Transverse colon (tissue), 4 donors: Measurements from ENCODE around the gene ONECUT2. TPM values are rescaled to one million over a fixed set of nuclear protein-coding genes. Genes with fewer than 3 reads are reported as not detected.

Experiments
- DNase-seq: peaks from one replicate; pipeline ENCODE4 v3.0.0-alpha.2; 2019
- H3K27ac ChIP-seq, 4 donors: fragments of 200-600 bp; sonication (generic); 2 replicates each; pipeline ENCODE4 v1.5.1; 2016 to 2018; ENCODE audit warnings: inconsistent platforms in 4 of 4
- H3K27me3 ChIP-seq: fragments of 200-600 bp; sonication (generic); 2 replicates; pipeline ENCODE4 v1.5.1; 2017; ENCODE audit warnings: inconsistent platforms
- H3K36me3 ChIP-seq, 4 donors: fragments of 200-600 bp; sonication (generic); 2 replicates each; pipeline ENCODE4 v1.5.1; 2017 to 2019; ENCODE audit warnings: inconsistent platforms in 4 of 4
- H3K4me1 ChIP-seq, 4 donors: fragments of 200-600 bp; sonication (generic); 2 replicates each; pipeline ENCODE4 v1.5.1; 2017 to 2020; ENCODE audit warnings: inconsistent platforms in 4 of 4
- H3K4me3 ChIP-seq, 4 donors: fragments of 200-600 bp; sonication (generic); 1 replicate in 1 of 4; 2 replicates in 3 of 4; pipeline versions ENCODE4 v1.5.1 to v1.6.1; 2017 to 2019; ENCODE audit warnings: inconsistent platforms in 4 of 4
- H3K9me3 ChIP-seq, 2 donors: fragments of 200-600 bp; sonication (generic); 2 replicates each; pipeline ENCODE4 v1.5.1; 2017 to 2019; ENCODE audit warnings: inconsistent platforms in 2 of 2
- CTCF ChIP-seq, 5 experiments: fragments of 200-600 bp in 3 of 5; fragments of 450-650 bp in 2 of 5; sonication (generic) in 3 of 5; IDR thresholded peaks; 1 replicate in 2 of 5; 2 replicates in 3 of 5; pipeline ENCODE4 v1.5.1; 2016 to 2017; ENCODE audit warnings: antibody characterized with exemption in 5 of 5, inconsistent platforms in 3 of 5, mild to moderate bottlenecking in 2 of 5, moderate library complexity in 1 of 5
- EP300 ChIP-seq: sonication (generic); formaldehyde crosslinking; IDR thresholded peaks from one replicate; pipeline ENCODE4 v1.6.1; 2017; ENCODE audit warnings: antibody characterized with exemption, low read depth
- POLR2A ChIP-seq: fragments of 450-650 bp; IDR thresholded peaks from one replicate; pipeline ENCODE4 v1.6.1; 2016; ENCODE audit warnings: antibody characterized with exemption, mild to moderate bottlenecking, moderate library complexity
- POLR2AphosphoS5 ChIP-seq, 3 donors: sonication (generic); formaldehyde crosslinking; IDR thresholded peaks; one replicate each; pipeline ENCODE4 v1.6.1; 2016; ENCODE audit warnings: antibody characterized with exemption in 3 of 3
- WGBS, 2 donors: methylation state at CpG; one replicate each; pipeline ENCODE4 v1.1.5; 2018; ENCODE audit warnings: low coverage in 1 of 2; 5-methylcytosine and 5-hydroxymethylcytosine counted together
- in situ Hi-C, 4 donors: fragments of 200-750 bp; cut with MboI; loops; one replicate each; pipeline versions ENCODE4 v1.15.0 to v1.15.1; 2017; ENCODE audit warnings: low sequenced_read_pairs in 3 of 4, low pct_ligation_motif_present in 1 of 4, low pct_unique_long_range_greater_than_20kb in 1 of 4
- intact Hi-C: fragments of 100-400 bp; cut with DNase I; formaldehyde crosslinking; loops from one replicate; pipeline ENCODE4 v1.15.1; 2023; ENCODE audit warnings: low total_unique reads
- total RNA-seq, 4 donors: library from RNA; depleted of rRNA; stranded (reverse); fragments of >200 nt; gene quantifications; one replicate each; pipeline ENCODE4 v1.1.0, GENCODE V29; 2016

ONECUT2 gene
- total RNA-seq, 4 donors from 2014 or later = 0.14 to 0.48 TPM; not detected in 2

GRCh38 chr18:57430079-57431001 is 4.8 kb upstream of the ONECUT2 start:
- H3K4me3 ChIP-seq = peak overlapping the region in 1 of 4 donors; percentile 7
- TF ChIP-seq POLR2A (no peak), CTCF (IDR thresholded peaks at IDR 0.05) (no peak), POLR2AphosphoS5 (IDR thresholded peaks at IDR 0.05) (no peak), EP300 (no peak)
- no peak for DNase-seq
- H3K4me1 ChIP-seq = peaks cover 0 to 32% (median 28%) of the 10 kb centered on the region in 4 donors
- intact Hi-C loops = no loop called here
- in situ Hi-C loops = no loop called here
- H3K27ac ChIP-seq = no peak overlapping the region
- WGBS, 2 donors = 11 to 12% methylated on average over 13 to 33 of the region's 34 CpGs
- H3K36me3 ChIP-seq = no peaks in the 10 kb centered on the region
- H3K27me3 ChIP-seq = peaks cover 98% of the 10 kb centered on the region
- no peaks in the 10 kb centered on the region for H3K9me3 ChIP-seq

GRCh38 chr18:57431002-57431382 is 4.2 kb upstream of the ONECUT2 start:
- H3K4me3 ChIP-seq = no peak overlapping the region
- no peaks in the 10 kb centered on the region for H3K36me3 ChIP-seq
- no peak overlapping the region for H3K27ac ChIP-seq
- intact Hi-C loops = no loop called here
- H3K27me3 ChIP-seq = peaks cover 94% of the 10 kb centered on the region
- peaks cover 0 to 33% (median 28%) of the 10 kb centered on the region in 4 donors for H3K4me1 ChIP-seq
- no peak for TF ChIP-seq POLR2AphosphoS5 (IDR thresholded peaks at IDR 0.05)
- no peak for TF ChIP-seq POLR2A
- TF ChIP-seq EP300 = no peak
- TF ChIP-seq CTCF (IDR thresholded peaks at IDR 0.05) = no peak
- DNase-seq = no peak
- H3K9me3 ChIP-seq = no peaks in the 10 kb centered on the region
- WGBS, 2 donors = 11 to 16% methylated on average over 10 of the region's 10 CpGs
- in situ Hi-C loops = no loop called here

- Histone ChIP-seq H3K27ac (no peak overlapping the region), H3K4me3 (no peak overlapping the region), H3K27me3 (peaks cover 94% of the 10 kb centered on the region), H3K9me3 (no peaks in the 10 kb centered on the region), H3K4me1 (peaks cover 0 to 38% (median 28%) of the 10 kb centered on the region in 4 donors), H3K36me3 (no peaks in the 10 kb centered on the region)
- no peak for TF ChIP-seq POLR2A
- TF ChIP-seq POLR2AphosphoS5 (IDR thresholded peaks at IDR 0.05) = no peak
- no peak for TF ChIP-seq EP300
- no peak for TF ChIP-seq CTCF (IDR thresholded peaks at IDR 0.05)
- DNase-seq = no peak
- in situ Hi-C loops (no loop called here), intact Hi-C loops (no loop called here)
- 15 to 21% methylated on average over 8 to 12 of the region's 12 CpGs for WGBS, 2 donors
Observed at GRCh38 chr18:57431467-57432080, 3.6 kb upstream of the ONECUT2 start.

GRCh38 chr18:57432140-57432539 is 3.0 kb upstream of the ONECUT2 start:
- TF ChIP-seq CTCF (IDR thresholded peaks at IDR 0.05) = no peak
- TF ChIP-seq POLR2AphosphoS5 (IDR thresholded peaks at IDR 0.05) = no peak
- TF ChIP-seq POLR2A = no peak
- no peak for TF ChIP-seq EP300
- H3K4me3 ChIP-seq = no peak overlapping the region
- H3K27ac ChIP-seq = no peak overlapping the region
- H3K9me3 ChIP-seq = no peaks in the 10 kb centered on the region
- intact Hi-C loops = no loop called here
- no peak for DNase-seq
- H3K27me3 ChIP-seq = peaks cover 94% of the 10 kb centered on the region
- H3K36me3 ChIP-seq = no peaks in the 10 kb centered on the region
- in situ Hi-C loops = no loop called here
- peaks cover 0 to 43% (median 28%) of the 10 kb centered on the region in 4 donors for H3K4me1 ChIP-seq
- 25 to 31% methylated on average over 4 of the region's 4 CpGs for WGBS, 2 donors
